HEK293 (cell line): ENCODE measurements around the gene PRDM11.
A peak's percentile ranks its signal among the peaks of the same experiment; 100 is the strongest.

Experiments used
- GLIS2 ChIP-seq: fragments of 450-650 bp; formaldehyde crosslinking; IDR thresholded peaks from 2 replicates; pipeline ENCODE4 v1.5.1; 2016; ENCODE audit warnings: missing biosample characterization, missing genetic modification characterization
- OSR2 ChIP-seq: fragments of 450-650 bp; formaldehyde crosslinking; IDR thresholded peaks from 2 replicates; pipeline ENCODE4 v1.5.1; 2016; ENCODE audit warnings: missing biosample characterization, missing genetic modification characterization
- ZBTB8A ChIP-seq: fragments of 450-650 bp; formaldehyde crosslinking; IDR thresholded peaks from 2 replicates; pipeline ENCODE4 v1.5.1; 2016; ENCODE audit warnings: missing biosample characterization, missing genetic modification characterization
- ZNF121 ChIP-seq: fragments of 450-650 bp; formaldehyde crosslinking; IDR thresholded peaks from 2 replicates; pipeline ENCODE4 v1.5.1; 2016; ENCODE audit warnings: missing biosample characterization, missing genetic modification characterization
- ZNF239 ChIP-seq: fragments of 450-650 bp; formaldehyde crosslinking; IDR thresholded peaks from 2 replicates; pipeline ENCODE4 v1.5.1; 2016; ENCODE audit warnings: missing biosample characterization, missing genetic modification characterization
- ZNF302 ChIP-seq: fragments of 450-650 bp; formaldehyde crosslinking; IDR thresholded peaks from 2 replicates; pipeline ENCODE4 v1.5.1; 2016; ENCODE audit warnings: missing biosample characterization, missing genetic modification characterization, low read depth
- ZNF473 ChIP-seq: fragments of 450-650 bp; formaldehyde crosslinking; IDR thresholded peaks from 2 replicates; pipeline ENCODE4 v1.5.1; 2017; ENCODE audit warnings: missing biosample characterization, missing genetic modification characterization
- ZNF610 ChIP-seq: fragments of 450-650 bp; formaldehyde crosslinking; IDR thresholded peaks from 2 replicates; pipeline ENCODE4 v1.5.1; 2016; ENCODE audit warnings: missing biosample characterization, missing genetic modification characterization, borderline replicate concordance
- ZNF629 ChIP-seq: fragments of 450-650 bp; formaldehyde crosslinking; IDR thresholded peaks from 2 replicates; pipeline ENCODE4 v1.5.1; 2017; ENCODE audit warnings: missing biosample characterization, missing genetic modification characterization
- ZNF658 ChIP-seq: fragments of 450-650 bp; formaldehyde crosslinking; IDR thresholded peaks from 2 replicates; pipeline ENCODE4; 2016; ENCODE audit warnings: missing biosample characterization, missing genetic modification characterization
- ZNF707 ChIP-seq: fragments of 450-650 bp; formaldehyde crosslinking; IDR thresholded peaks from 2 replicates; pipeline ENCODE4 v1.5.1; 2016; ENCODE audit warnings: missing biosample characterization, missing genetic modification characterization
- ZNF830 ChIP-seq: fragments of 450-650 bp; IDR thresholded peaks from 2 replicates; pipeline ENCODE4 v1.5.0; 2018; ENCODE audit warnings: missing biosample characterization, missing genetic modification characterization, low read depth, mild to moderate bottlenecking, moderate library complexity
- TF ChIP-seq, protein P1 (sequence below): fragments of 450-650 bp; formaldehyde crosslinking; IDR thresholded peaks from 2 replicates; pipeline ENCODE4 v1.5.1; 2016; ENCODE audit warnings: missing biosample characterization, missing genetic modification characterization
- TF ChIP-seq, protein P2 (sequence below): fragments of 450-650 bp; formaldehyde crosslinking; IDR thresholded peaks from 2 replicates; pipeline ENCODE4 v1.5.1; 2017; ENCODE audit warnings: missing biosample characterization, missing genetic modification characterization
- TF ChIP-seq, protein P3 (sequence below): fragments of 450-650 bp; formaldehyde crosslinking; IDR thresholded peaks from 2 replicates; pipeline ENCODE4 v1.5.1; 2017; ENCODE audit warnings: missing biosample characterization, mild to moderate bottlenecking, missing genetic modification characterization, moderate library complexity
- TF ChIP-seq, protein P4 (sequence below): fragments of 450-650 bp; formaldehyde crosslinking; conservative IDR thresholded peaks from 2 replicates; pipeline ENCODE4 v1.5.1; 2016; ENCODE audit warnings: low read depth, missing biosample characterization, missing genetic modification characterization
- TF ChIP-seq, protein P5 (sequence below): fragments of 450-650 bp; formaldehyde crosslinking; IDR thresholded peaks from 2 replicates; pipeline ENCODE4 v1.5.1; 2016; ENCODE audit warnings: missing biosample characterization, missing genetic modification characterization

PRDM11 gene

DNA sequence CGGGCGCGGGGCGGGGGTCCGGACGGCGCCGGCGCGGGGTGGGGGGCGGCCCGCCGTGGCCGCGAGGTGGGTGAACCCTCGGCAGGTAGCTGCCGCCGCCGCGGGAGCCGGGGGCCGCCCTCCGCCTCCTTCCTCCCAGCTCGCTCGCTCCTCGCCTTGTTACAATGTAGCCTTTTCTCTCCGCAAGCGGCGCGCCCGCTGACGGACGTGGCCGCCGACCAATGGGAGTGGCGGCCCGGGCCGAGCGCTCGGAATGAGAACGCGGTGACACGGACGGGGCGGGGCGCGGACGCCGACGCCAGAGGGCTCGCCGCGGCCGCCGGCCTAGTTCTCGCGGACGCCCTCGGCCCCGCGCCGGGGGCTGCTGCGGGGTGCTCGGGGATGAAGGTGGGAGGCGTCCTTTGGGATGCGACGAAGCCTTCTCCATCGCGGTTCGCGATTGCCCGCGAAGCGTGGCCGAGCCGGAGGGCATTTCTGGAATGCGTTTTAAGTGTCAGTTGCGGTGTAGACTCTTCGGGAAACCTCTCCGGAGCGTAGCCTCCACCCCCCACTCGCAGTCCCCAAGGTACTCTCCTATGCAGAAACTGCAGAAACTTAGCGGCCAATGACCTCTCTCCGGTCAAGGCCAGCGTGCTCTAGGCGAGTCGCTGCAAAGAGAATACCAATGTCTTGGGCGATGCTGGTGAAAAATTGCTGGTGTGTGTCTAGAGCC, 734 bp downstream of the PRDM11 start (continued):
- TF ChIP-seq, protein P1, sequence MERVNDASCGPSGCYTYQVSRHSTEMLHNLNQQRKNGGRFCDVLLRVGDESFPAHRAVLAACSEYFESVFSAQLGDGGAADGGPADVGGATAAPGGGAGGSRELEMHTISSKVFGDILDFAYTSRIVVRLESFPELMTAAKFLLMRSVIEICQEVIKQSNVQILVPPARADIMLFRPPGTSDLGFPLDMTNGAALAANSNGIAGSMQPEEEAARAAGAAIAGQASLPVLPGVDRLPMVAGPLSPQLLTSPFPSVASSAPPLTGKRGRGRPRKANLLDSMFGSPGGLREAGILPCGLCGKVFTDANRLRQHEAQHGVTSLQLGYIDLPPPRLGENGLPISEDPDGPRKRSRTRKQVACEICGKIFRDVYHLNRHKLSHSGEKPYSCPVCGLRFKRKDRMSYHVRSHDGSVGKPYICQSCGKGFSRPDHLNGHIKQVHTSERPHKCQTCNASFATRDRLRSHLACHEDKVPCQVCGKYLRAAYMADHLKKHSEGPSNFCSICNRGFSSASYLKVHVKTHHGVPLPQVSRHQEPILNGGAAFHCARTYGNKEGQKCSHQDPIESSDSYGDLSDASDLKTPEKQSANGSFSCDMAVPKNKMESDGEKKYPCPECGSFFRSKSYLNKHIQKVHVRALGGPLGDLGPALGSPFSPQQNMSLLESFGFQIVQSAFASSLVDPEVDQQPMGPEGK (tag by site-specific recombination), result peak; percentile 43; the same call in 1 of the 2 replicates
- TF ChIP-seq ZNF830 (tag by site-specific recombination) (no peak), OSR2 (no peak), ZNF610 (tag by site-specific recombination) (no peak), ZNF121 (no peak), ZNF658 (tag by site-specific recombination) (no peak), ZNF707 (tag by site-specific recombination) (no peak), ZNF302 (tag by site-specific recombination) (no peak), ZNF473 (tag by site-specific recombination) (no peak), ZBTB8A (tag by site-specific recombination) (0 out of 2 replicates have a peak, but pooled peaks have one; percentile 19), ZNF629 (0 out of 2 replicates have a peak, but pooled peaks have one; percentile 22), ZNF239 (no peak), GLIS2 (tag by site-specific recombination) (peak; percentile 71; the same call in 1 of the 2 replicates)
- TF ChIP-seq, protein P2, sequence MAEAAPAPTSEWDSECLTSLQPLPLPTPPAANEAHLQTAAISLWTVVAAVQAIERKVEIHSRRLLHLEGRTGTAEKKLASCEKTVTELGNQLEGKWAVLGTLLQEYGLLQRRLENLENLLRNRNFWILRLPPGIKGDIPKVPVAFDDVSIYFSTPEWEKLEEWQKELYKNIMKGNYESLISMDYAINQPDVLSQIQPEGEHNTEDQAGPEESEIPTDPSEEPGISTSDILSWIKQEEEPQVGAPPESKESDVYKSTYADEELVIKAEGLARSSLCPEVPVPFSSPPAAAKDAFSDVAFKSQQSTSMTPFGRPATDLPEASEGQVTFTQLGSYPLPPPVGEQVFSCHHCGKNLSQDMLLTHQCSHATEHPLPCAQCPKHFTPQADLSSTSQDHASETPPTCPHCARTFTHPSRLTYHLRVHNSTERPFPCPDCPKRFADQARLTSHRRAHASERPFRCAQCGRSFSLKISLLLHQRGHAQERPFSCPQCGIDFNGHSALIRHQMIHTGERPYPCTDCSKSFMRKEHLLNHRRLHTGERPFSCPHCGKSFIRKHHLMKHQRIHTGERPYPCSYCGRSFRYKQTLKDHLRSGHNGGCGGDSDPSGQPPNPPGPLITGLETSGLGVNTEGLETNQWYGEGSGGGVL (tag by site-specific recombination), result no peak
- TF ChIP-seq, protein P3, sequence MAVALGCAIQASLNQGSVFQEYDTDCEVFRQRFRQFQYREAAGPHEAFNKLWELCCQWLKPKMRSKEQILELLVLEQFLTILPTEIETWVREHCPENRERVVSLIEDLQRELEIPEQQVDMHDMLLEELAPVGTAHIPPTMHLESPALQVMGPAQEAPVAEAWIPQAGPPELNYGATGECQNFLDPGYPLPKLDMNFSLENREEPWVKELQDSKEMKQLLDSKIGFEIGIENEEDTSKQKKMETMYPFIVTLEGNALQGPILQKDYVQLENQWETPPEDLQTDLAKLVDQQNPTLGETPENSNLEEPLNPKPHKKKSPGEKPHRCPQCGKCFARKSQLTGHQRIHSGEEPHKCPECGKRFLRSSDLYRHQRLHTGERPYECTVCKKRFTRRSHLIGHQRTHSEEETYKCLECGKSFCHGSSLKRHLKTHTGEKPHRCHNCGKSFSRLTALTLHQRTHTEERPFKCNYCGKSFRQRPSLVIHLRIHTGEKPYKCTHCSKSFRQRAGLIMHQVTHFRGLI (tag by site-specific recombination), result no peak
- TF ChIP-seq, protein P4, sequence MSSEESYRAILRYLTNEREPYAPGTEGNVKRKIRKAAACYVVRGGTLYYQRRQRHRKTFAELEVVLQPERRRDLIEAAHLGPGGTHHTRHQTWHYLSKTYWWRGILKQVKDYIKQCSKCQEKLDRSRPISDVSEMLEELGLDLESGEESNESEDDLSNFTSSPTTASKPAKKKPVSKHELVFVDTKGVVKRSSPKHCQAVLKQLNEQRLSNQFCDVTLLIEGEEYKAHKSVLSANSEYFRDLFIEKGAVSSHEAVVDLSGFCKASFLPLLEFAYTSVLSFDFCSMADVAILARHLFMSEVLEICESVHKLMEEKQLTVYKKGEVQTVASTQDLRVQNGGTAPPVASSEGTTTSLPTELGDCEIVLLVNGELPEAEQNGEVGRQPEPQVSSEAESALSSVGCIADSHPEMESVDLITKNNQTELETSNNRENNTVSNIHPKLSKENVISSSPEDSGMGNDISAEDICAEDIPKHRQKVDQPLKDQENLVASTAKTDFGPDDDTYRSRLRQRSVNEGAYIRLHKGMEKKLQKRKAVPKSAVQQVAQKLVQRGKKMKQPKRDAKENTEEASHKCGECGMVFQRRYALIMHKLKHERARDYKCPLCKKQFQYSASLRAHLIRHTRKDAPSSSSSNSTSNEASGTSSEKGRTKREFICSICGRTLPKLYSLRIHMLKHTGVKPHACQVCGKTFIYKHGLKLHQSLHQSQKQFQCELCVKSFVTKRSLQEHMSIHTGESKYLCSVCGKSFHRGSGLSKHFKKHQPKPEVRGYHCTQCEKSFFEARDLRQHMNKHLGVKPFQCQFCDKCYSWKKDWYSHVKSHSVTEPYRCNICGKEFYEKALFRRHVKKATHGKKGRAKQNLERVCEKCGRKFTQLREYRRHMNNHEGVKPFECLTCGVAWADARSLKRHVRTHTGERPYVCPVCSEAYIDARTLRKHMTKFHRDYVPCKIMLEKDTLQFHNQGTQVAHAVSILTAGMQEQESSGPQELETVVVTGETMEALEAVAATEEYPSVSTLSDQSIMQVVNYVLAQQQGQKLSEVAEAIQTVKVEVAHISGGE, result peak; percentile 85
- TF ChIP-seq, protein P5, sequence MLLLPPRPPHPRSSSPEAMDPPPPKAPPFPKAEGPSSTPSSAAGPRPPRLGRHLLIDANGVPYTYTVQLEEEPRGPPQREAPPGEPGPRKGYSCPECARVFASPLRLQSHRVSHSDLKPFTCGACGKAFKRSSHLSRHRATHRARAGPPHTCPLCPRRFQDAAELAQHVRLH (tag by site-specific recombination), result no peak
